Occipital lobe (tissue), 2 donors: ENCODE results near the gene TOX2. TPM values are rescaled to one million over a fixed set of nuclear protein-coding genes. Genes with fewer than 3 reads are reported as not detected.

Source experiments
- DNase-seq: peaks from one replicate; lab custom pipeline; 2025; lab: John Stamatoyannopoulos, UW
- total RNA-seq: library from RNA; depleted of rRNA; stranded (reverse); fragments of >200 nt; gene quantifications from one replicate; pipeline ENCODE4 v1.2.3, GENCODE V29; 2014

TOX2 gene, protein sequence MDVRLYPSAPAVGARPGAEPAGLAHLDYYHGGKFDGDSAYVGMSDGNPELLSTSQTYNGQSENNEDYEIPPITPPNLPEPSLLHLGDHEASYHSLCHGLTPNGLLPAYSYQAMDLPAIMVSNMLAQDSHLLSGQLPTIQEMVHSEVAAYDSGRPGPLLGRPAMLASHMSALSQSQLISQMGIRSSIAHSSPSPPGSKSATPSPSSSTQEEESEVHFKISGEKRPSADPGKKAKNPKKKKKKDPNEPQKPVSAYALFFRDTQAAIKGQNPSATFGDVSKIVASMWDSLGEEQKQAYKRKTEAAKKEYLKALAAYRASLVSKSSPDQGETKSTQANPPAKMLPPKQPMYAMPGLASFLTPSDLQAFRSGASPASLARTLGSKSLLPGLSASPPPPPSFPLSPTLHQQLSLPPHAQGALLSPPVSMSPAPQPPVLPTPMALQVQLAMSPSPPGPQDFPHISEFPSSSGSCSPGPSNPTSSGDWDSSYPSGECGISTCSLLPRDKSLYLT
- 0.31 TPM for total RNA-seq

DNA sequence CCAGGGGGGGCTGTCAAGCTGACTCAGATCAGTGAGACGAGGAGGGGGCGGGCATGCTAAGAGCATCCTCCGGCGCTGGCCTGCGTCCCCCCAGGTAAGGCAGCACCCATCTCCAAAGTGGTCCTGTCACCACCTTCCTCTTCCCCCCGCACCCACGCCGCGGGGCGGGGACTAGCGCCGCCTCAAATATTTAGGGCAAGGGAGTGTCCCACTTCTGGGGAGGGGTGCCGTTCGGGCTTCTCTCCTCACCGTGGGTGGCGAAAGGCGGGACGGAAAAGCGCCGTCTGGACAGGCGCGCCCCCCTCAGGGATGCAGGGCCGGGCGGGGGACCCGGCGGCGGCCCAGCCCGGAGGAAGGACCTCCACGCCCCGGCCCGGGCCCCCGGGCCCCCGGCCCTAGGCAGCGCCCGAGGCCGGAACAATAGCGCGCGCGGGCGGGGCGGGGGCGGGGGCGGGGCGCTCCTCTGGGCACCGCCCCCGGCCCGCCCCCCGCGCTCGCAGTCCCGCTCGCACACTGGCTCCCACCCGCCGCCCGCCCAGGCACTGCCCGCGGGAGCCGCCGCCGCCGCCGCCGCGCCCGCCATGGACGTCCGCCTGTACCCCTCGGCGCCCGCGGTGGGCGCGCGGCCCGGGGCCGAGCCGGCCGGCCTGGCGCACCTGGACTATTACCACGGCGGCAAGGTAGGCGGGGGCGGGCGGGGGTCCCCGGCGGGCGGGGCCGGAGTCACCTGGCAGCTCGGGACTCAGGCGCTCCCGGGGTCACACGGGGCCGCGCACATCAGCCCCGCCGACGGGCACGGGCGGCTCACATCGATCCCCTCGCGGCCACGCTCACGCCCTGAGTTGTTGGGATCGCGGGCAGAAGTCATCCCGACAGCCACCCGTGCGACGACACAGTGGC lies at the start of gene TOX2:
TOX2 (plus strand) TSS at position 542 of the 900 bp plus-strand sequence; CDS start at position 582, 40 bp downstream.
- DNase-seq, result no peak

DNA sequence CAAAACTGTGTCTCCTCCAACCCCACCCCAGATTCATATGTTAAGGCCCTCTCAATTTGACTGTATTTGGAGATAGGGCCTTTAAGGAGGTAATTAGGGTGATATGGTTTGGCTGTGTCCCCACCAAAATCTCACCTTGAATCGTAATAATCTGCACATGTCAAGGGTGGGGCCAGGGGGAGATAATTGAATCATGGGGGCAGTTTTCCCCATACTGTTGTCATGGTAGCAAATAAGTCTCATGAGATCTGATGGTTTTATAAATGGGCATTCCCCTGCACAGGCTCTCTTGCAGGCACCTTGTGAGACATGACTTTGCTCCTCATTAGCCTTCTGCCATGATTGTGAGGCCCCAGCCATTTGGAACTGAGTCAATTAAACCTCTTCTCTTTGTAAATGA lies 46.6 kb upstream of the TOX2 start:
- DNase-seq, result no peak

DNA sequence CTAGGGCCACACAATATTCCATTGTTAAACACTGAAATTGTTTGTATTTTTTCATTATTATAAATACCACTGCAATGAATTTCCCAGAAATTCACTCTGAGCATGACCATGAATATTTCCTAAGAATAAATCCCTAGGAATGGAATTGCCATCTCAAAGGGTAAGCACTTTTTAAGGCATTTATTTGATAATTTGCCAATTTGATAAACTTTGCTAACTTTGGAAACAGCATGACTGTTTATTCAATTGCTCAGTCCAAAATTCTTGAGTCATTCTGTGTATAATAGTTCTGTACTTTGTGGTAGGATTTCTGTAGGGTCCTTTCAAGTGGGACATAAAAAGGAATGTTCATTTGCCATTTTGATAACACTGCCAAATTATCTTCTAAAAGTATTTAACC lies 44.2 kb upstream of the TOX2 start:
- no peak for DNase-seq

DNA sequence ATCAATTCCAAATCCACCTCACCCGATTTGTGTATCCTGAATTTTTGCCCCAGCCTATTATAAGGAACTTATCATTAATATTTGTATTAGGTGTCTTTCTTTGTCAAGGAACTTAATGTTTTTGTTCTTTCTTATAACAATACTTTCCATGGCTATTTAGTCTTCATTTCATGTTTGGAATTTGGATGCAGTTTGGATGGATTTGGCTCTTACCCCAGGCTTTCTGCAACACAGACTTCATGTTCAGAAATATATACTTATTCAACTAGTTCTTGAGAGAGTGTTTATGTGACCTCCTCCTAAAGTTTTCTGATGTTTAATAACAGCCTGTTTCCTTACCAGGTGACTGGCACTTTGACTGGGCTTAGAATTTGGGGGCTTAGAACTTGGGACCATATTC lies 35.9 kb upstream of the TOX2 start:
- no peak for DNase-seq

DNA sequence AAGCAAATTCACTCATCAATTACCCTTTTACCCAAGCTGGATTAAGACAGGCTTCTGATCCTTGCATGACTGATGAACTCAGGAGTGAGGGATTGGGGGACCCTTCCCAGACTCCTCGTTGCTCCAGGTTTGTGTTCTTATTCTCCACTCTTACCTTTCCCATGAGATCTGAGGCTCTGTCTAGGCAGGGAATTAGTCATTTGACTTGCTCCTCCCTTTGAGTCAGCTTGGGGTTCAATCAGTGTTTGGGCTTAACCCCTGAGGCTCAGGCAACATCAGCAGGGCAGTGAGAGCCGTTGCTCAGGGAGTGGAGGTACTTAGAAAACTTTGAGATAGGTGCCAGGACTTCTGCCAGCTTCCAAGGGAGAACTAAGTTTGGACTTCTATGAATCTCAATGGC lies 20.7 kb upstream of the TOX2 start:
- DNase-seq, result no peak

DNA sequence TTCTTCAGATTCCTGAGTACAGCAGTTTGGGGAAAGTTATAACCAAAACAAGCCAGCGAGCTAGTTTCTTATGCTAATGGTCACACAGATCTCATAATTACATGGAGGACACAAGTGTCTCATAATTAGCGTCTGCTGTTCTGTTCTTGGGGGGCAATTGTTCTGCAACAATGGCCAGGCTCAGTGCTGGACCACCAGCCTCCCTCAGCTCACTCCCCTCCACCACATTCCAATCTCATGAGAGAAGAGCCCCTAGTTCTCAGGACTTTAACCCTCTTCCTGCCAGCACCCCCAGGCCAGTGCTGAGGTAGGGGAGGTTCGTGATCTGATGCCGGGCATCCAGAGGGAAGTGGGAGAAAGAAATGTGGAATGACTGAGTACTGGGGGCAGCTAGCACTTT lies 20.2 kb upstream of the TOX2 start:
- no peak for DNase-seq

DNA sequence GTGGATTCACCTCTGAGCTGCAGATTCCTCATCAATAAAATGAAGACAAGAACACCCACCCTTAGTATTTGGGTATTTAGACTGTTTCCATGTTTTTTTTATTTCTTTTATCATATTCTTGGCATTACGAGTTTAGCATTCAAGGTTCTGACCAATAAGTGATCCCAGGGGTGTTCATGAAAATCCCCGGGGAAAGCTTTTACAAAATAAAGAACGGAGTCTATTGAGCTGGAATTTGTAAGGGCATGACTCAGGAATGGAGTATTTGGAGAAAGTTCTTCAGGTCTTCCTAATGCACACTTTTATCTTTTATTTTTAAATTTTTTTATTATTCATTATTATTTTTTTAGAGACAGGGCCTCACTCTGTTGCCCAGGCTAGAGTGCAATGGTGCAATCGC lies 19.4 kb upstream of the TOX2 start:
- no peak for DNase-seq

DNA sequence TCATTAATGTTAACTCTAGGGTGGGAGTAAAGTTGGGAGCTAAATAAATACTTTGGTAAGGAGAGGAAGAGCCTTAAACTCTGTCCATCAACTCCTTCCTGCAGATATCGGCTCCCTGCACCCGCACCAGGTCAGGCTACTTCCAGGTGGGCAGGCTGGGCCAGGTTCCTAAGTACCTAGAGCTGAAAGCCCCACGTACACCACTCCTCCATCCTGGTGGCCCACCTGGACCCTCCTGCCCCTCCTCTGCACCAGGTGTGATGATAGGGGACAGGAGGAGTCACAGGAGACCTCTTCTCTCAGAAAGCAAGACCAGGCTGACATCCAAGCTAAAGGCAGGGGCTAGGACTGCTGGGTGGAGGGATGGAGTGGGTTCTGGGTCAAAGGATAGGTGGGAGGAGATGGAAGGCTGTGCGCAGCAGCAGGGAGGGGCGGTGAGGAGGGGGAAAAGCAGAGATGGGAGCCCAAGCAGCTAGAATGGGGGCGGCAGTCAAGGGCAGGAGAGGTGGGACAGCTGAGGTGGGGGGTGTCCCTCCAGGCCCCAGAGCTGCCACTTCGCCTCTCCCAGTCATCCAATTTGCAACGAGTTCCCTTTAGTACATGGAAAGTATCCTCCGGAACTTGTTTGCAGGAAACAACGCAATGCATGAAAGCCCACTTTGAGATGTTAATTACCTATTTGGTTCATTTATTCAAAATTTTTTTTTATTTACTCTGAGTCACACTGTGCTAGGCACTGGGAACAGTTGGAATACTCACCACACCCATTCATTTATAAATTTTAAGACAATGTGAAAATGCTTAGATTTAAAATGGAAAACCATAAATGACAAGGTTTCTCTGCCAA lies 15.2 kb upstream of the TOX2 start:
- no peak for DNase-seq

DNA sequence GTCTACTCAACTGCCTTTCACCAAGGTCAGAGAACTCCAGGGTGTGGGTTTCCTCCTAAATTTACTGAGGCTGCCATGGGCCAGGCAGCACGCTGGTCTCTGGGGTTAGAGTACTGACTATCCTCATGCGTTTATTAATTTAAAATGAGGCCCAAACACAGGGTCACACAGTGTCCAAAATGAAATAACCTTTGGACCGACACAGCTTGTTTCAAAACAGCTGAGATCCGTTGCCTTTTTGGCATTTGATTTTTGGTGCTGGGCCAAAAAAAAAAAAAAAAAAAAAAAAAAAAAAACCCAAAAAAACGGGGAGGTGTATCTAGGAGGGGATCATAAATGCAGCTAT lies 14.6 kb upstream of the TOX2 start:
- no peak for DNase-seq

DNA sequence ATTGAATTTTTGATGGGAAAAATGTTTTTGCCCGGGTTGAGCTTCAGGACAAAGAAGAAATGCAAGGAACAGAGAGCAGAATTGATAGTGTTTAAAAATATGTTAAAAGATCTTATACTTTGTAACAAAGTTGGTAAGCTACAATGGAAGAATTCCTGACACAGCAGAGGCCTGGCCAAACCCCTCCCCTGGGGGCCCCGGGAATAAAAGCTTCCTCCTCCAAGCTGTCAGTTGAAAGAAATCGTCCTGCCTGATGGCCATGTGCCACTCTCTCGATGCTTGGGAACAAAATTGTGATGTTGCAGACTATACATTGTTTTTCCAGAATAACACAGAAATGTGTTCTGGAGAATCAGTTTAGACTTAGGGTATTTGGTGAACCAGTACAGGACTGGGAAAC lies 14.2 kb upstream of the TOX2 start:
- no peak for DNase-seq

DNA sequence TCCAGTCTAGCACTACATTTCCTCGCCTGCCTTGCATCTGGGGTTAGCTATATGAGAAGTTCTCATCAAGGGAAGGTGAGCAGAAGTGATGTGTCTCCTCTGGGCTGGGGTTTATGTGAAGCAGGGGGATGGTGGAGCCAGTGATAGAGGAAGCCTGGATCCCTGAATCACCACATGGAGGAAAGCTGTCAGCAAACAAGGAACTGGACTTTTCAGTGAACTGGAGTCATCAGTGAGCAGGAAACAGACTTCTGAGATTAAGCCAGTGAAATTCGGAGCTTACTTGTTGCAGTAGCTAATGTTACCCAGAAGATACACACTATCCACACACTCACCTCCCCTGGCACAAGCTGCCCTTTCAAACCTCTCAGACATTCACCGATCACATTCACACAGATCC lies 13.4 kb upstream of the TOX2 start:
- DNase-seq, result no peak

DNA sequence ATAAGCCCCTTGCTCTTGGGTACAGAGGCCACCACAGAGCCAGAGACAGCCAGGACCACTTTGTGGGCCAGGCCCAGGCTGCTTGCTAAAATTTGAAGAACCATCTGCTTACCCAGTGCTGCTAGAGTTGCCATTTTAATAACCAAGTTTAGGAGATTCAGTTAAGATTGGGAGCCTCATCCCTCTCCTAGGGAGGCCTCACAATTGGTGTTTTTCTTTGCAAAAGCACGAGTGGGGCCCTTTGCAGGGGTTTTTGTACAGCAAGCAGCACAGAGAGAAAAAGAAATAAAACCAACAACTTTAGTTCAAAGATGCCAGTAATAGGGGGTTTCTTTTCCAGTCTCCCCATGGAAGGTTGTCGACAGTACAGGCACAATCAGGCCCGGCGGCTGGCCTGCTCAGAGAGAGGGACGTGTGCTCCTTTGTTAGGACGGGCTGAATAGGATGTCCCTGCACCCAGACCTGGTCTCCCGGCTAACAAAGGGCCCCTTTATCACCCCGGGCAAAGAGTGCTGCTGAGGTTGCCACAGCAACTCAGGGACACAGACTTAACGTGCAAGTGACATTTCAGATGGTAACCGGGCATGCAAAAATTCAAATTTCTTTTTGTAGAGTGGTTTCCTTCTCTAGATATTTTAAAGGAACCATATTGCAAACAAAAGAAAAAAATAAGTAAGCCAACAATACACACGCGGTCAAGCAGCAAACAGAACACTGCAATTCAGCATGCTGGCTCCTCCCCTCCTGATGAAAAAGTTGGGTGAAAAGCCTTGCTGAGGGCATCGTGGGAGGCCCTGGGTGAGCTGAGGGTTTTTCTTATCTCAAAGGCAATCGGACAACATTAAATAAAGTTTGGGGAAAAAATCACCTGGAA lies 10.5 kb upstream of the TOX2 start:
- no peak for DNase-seq

DNA sequence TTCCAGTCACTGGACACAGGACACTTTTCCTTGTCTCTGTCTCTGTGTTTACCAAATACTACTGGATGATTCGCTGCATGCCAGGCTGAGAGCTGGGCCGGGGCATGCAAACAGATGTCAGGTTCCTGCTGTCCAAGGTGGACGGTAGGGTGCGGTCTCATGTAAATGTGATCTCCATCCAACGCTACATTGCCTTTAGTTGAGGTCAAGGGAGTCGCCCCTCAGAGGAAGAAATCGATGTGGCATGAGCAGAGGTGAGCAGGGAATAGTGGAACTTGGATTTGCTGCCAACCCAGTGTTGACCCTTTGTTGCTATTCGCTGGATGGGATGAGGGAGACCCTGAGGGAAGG lies 9.8 kb upstream of the TOX2 start:
- no peak for DNase-seq

DNA sequence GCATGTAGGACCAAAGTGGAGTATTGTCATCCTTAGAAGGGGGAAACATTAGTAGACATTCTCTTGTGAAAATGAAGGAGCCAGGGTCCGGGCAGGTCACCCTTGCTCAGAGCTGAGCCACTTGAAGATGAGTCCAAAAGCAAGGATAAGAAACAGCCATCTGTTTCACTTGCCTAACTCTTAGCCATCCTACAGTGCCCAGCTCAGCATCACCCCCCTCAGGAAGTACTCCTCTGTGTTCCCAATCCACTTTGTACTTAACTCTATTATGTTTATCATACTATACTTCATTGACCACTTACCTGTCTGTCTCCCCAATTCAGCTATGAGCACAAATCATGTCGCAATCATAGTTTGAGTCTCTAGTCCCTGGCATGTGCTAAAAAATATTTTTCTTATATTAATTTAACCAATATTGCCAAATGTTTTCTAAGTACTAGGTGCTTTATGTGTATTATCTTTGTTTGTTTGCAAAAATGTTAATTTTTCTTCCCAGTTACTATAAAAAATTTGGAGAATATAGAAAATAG lies 8.1 kb upstream of the TOX2 start:
- DNase-seq, result no peak

DNA sequence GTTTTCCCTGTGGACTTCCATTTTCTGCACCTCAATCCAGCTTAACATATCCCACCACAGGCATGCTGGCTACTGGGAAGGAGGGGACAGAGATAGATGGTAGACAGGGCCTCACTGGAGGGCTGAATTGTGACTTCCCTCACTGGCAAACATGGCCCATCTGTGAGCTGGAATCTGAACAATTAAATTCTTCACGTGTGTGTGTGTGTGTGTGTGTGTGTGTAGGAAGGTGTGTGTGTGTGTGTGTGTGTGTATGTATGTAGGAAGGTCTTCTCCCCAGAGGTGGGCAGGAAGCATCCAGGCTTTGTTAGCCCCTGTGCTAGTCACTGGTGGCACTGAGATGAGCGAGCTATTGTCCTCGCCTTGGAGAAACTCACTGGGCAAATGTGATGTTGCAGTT lies 5.4 kb upstream of the TOX2 start:
- DNase-seq, result no peak

DNA sequence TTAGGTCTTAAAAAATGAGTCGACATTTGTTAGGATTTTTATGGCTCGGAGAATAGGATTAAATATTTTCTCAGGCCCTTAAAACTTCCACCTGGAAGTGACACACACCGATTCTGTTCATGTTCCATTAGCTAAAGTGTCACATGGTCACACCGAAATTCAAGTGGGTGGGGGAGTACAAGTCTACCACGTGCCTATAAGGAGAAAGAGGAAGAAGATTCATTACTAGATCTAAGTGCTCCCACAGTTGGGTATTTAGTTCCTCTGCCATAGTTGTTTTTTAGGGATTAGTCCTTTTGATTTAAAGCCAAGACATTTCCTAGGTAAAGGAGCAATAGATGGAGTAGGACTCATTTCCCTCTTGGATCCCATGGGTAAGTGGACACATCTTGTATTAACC lies 4.9 kb upstream of the TOX2 start:
- no peak for DNase-seq

DNA sequence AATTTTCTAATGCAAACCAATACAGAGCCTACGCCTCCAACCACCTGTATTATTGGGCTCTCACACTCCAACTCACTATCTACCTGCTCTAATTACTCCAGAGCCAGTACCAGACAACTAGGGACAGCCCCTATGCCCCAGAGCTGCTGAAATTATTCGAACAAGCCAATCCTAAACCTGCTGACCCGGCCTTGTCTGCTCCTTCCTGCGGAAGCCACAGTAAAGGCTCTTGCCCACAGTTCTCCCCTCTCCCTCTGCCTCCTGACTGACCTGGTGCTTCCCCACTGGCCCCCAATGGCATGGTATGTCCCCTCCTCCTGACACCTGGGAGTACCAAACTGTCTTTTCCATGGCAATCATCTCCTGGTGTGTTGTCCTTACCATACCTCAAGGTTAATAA lies 4.1 kb upstream of the TOX2 start:
- DNase-seq, result no peak

DNA sequence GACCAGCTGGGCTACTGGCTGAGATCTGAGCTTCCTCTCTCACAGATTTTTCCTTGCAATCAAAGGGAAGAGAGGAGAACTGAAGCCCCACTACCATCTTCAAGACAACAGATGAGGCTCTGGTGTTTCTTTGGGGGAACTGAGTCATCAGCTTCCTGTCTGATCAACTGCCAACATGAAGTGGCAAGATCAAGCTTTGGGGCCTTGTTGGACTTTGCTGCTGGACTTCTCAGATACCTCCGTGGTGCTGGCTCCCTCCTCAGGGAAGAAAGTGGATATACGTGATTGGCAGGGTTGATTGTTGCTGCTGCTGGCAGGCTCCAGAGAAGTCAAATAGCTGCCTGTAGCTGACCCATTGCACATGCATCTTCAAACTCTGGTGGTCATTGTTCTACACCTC lies 3.6 kb upstream of the TOX2 start:
- DNase-seq, result no peak

DNA sequence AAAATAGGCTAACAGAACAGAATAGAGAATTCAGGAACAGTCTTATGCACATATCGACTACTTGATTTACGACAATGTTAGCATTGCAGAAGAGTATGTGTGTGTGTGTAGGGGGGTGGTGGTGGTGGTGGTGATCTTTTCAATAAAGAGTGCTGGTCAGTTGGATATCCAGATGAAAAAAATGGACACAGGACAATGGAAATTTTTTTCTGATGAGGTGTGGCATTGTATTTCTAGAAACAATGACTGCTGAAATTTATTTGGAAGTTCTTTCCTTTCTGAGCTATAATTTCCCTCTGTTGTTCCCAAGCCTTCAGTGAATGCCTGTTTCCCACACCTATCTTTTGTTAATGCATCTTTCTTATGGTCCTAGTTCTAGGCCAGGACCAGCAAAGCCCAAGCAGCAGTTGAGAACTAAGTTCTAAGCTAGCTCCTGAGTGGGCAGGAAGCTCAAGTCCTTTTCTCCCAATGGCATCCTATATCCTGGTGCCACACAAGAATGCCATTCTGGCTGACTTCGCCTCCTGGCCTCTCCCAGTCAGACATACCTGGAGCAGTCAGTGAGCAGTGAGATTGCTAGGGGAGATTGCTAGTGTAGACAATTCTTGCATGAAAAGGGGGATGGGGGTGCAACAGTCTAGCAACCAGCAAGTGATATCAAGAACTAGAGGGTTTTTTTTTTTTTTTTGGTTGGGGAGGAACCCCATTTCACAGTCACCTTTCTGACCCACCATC lies 1.2 kb upstream of the TOX2 start:
- no peak for DNase-seq
